ENCODE measurements around the gene ASH1L.

- TF ChIP-seq ZNF565 (CRISPR knock-in tag; conservative IDR thresholded peaks at IDR 0.05; ENCODE audit: low read depth) (no peak), CREB5 (CRISPR knock-in tag; IDR thresholded peaks at IDR 0.05; ENCODE audit: low read depth) (no peak), RARB (CRISPR knock-in tag; IDR thresholded peaks at IDR 0.05) (no peak), TCF4 (CRISPR knock-in tag; IDR thresholded peaks at IDR 0.05; ENCODE audit: borderline replicate concordance) (no peak), SNAI2 (CRISPR knock-in tag; IDR thresholded peaks at IDR 0.05) (no peak), PPARA (CRISPR knock-in tag; IDR thresholded peaks at IDR 0.05; ENCODE audit: borderline replicate concordance) (no peak), CSDC2 (CRISPR knock-in tag; IDR thresholded peaks at IDR 0.05) (no peak), GLIS3 (CRISPR knock-in tag; IDR thresholded peaks at IDR 0.05) (no peak), ARNTL (CRISPR knock-in tag; IDR thresholded peaks at IDR 0.05; ENCODE audit: borderline replicate concordance, low read depth) (no peak)
Observed at GRCh38 chr1:155509064-155509463, 53.5 kb downstream of the ASH1L start.

All from SK-N-SH treated with all-trans-retinoic acid at 6 μM for 48 hours (cell line).